CD4-positive, alpha-beta memory T cell (primary cell): Measurements from ENCODE around the gene GALNTL6. TPM values are rescaled to one million over a fixed set of nuclear protein-coding genes. Genes with fewer than 3 reads are reported as not detected.
"Not testable (repeated sequence)": the region's sequence is repeated elsewhere in the genome, so short reads cannot be mapped to it uniquely, and the experiment has no call there.

Experiments used
- CTCF ChIA-PET: fragments of 350-600 bp; sonication (Branson Sonifier 250); formaldehyde crosslinking; loops from one replicate; lab custom pipeline; 2021; ENCODE audit warnings: inconsistent platforms; ENCODE audit not compliant: partially characterized antibody; lab: Charles Lee
- POLR2A ChIA-PET: fragments of 350-600 bp; sonication (Branson Sonifier 250); formaldehyde crosslinking; loops from one replicate; lab custom pipeline; 2021; ENCODE audit not compliant: partially characterized antibody; lab: Charles Lee
- DNase-seq, 5 donors: peaks; one replicate each; pipeline versions ENCODE4 v3.0.0 to v3.0.0-alpha.2; 2020 to 2022; ENCODE audit warnings: mixed read lengths in 1 of 5
- H3K27ac ChIP-seq: one replicate; pipeline ENCODE4 v1.7.0; 2013; ENCODE audit warnings: low read depth, low read length
- H3K27me3 ChIP-seq: 2 replicates; pipeline ENCODE4 v1.7.0; 2013; ENCODE audit warnings: mild to moderate bottlenecking, low read length, moderate library complexity; ENCODE audit not compliant: insufficient read depth
- H3K36me3 ChIP-seq: 2 replicates; pipeline ENCODE4 v1.7.0; 2013; ENCODE audit warnings: mild to moderate bottlenecking, low read length, moderate library complexity; ENCODE audit not compliant: insufficient read depth
- H3K4me1 ChIP-seq: 2 replicates; pipeline ENCODE4 v1.7.0; 2013; ENCODE audit warnings: mild to moderate bottlenecking, low read length, moderate library complexity; ENCODE audit not compliant: insufficient read depth
- H3K4me3 ChIP-seq, 2 donors: one replicate each; pipeline ENCODE4 v1.7.0; 2013; ENCODE audit warnings: low read length in 2 of 2, mild to moderate bottlenecking in 1 of 2
- H3K9me3 ChIP-seq, 2 donors: one replicate each; pipeline ENCODE4 v1.7.0; 2013; ENCODE audit warnings: low read length in 2 of 2, control low read depth in 1 of 2; ENCODE audit not compliant: control insufficient read depth in 1 of 2
- H3K27ac Mint-ChIP-seq, 7 donors: one replicate each; pipeline ENCODE4 v1.8.0; 2020 to 2021; ENCODE audit warnings: mixed read lengths in 7 of 7, mild to moderate bottlenecking in 6 of 7, inconsistent platforms in 3 of 7, moderate library complexity in 3 of 7
- H3K27me3 Mint-ChIP-seq, 2 donors: one replicate each; pipeline ENCODE4 v1.8.0; 2020 to 2021; ENCODE audit warnings: mixed read lengths in 2 of 2
- H3K36me3 Mint-ChIP-seq, 2 donors: one replicate each; pipeline ENCODE4 v1.8.0; 2020 to 2021; ENCODE audit warnings: mixed read lengths in 2 of 2, inconsistent platforms in 1 of 2, mild to moderate bottlenecking in 1 of 2
- H3K4me1 Mint-ChIP-seq, 4 donors: one replicate each; pipeline ENCODE4 v1.8.0; 2020 to 2021; ENCODE audit warnings: mixed read lengths in 4 of 4, mild to moderate bottlenecking in 1 of 4
- H3K4me3 Mint-ChIP-seq, 8 donors: one replicate each; pipeline ENCODE4 v1.8.0; 2020 to 2021; ENCODE audit warnings: mixed read lengths in 8 of 8, mild to moderate bottlenecking in 7 of 8, moderate library complexity in 6 of 8, inconsistent platforms in 3 of 8
- H3K9me3 Mint-ChIP-seq, 8 donors: one replicate each; pipeline ENCODE4 v1.8.0; 2020 to 2021; ENCODE audit warnings: mixed read lengths in 8 of 8, mild to moderate bottlenecking in 5 of 8, inconsistent platforms in 3 of 8, moderate library complexity in 1 of 8
- intact Hi-C: fragments of 100-400 bp; cut with micrococcal nuclease; formaldehyde crosslinking; loops from one replicate; pipeline ENCODE4 v1.15.1; 2023
- polyA plus RNA-seq, 2 donors: library from polyadenylated mRNA; unstranded; fragments of 300-500 nt; fragmentation: Illumina TruSeq; gene quantifications; one replicate each; pipeline ENCODE4 v1.2.3, GENCODE V29; 2021
- total RNA-seq, 2 experiments: library from RNA; stranded (reverse); gene quantifications; one replicate each; pipeline ENCODE4 v1.2.3, GENCODE V29; 2021

Gene GALNTL6
- total and polyA plus RNA-seq, 4 experiments from 2014 or later = not detected

- Histone ChIP-seq H3K27ac (no peak overlapping the region), H3K4me3 (no peak overlapping the region), H3K36me3 (no peaks in the 10 kb centered on the region), H3K9me3 (no peaks in the 10 kb centered on the region), H3K4me1 (no peaks in the 10 kb centered on the region), H3K27me3 (no peaks in the 10 kb centered on the region)
- intact Hi-C loops = no loop called here
- Mint-ChIP-seq H3K9me3 (peaks cover 0 to 7% (median 1%) of the 10 kb centered on the region in 8 donors), H3K36me3 (no peaks in the 10 kb centered on the region), H3K27me3 (peaks cover 11 to 22% of the 10 kb centered on the region in 2 donors), H3K4me1 (peaks cover 0 to 2% (median 0%) of the 10 kb centered on the region in 4 donors), H3K4me3 (no peak overlapping the region), H3K27ac (no peak overlapping the region)
- ChIA-PET CTCF (interaction anchor here (1.0 to 2.1 kb wide), 2 partner anchors 13 to 216 kb away, joined by 3 to 6 read pairs; no protein-coding TSS in a partner anchor), POLR2A (no interaction called here)
- DNase-seq = no peak
Measured at GRCh38 chr4:173041482-173041881, 1228.3 kb downstream of the GALNTL6 start.

- H3K36me3 Mint-ChIP-seq, H3K4me3 ChIP-seq, H3K27ac ChIP-seq, POLR2A ChIA-PET, H3K9me3 Mint-ChIP-seq, H3K4me3 Mint-ChIP-seq, DNase-seq, H3K9me3 ChIP-seq, H3K36me3 ChIP-seq, intact Hi-C loops, H3K4me1 ChIP-seq, H3K27ac Mint-ChIP-seq, H3K4me1 Mint-ChIP-seq, H3K27me3 ChIP-seq: not testable (repeated sequence)
- H3K27me3 Mint-ChIP-seq = peaks cover 11 to 22% of the 10 kb centered on the region in 2 donors
- CTCF ChIA-PET = interaction anchor here (2.1 kb wide), 1 partner anchor 12 kb away, joined by 6 read pairs; no protein-coding TSS in a partner anchor
Measured at GRCh38 chr4:173042139-173042538, 1228.9 kb downstream of the GALNTL6 start.

- H3K9me3 ChIP-seq = no peaks in the 10 kb centered on the region
- H3K4me3 ChIP-seq = no peak overlapping the region
- H3K27ac ChIP-seq = no peak overlapping the region
- H3K27ac Mint-ChIP-seq = no peak overlapping the region
- H3K9me3 Mint-ChIP-seq = peaks cover 0 to 7% (median 1%) of the 10 kb centered on the region in 8 donors
- H3K36me3 ChIP-seq = no peaks in the 10 kb centered on the region
- H3K27me3 Mint-ChIP-seq = peaks cover 7 to 15% of the 10 kb centered on the region in 2 donors
- no peak overlapping the region for H3K4me3 Mint-ChIP-seq
- ChIA-PET POLR2A (no interaction called here), CTCF (no interaction called here)
- H3K4me1 Mint-ChIP-seq = peaks cover 0 to 2% (median 0%) of the 10 kb centered on the region in 4 donors
- no peaks in the 10 kb centered on the region for H3K4me1 ChIP-seq
- intact Hi-C loops = no loop called here
- H3K36me3 Mint-ChIP-seq = no peaks in the 10 kb centered on the region
- DNase-seq = no peak
- H3K27me3 ChIP-seq = no peaks in the 10 kb centered on the region
Measured at GRCh38 chr4:173044340-173044739, 1231.1 kb downstream of the GALNTL6 start.

GRCh38 chr4:173045571-173045970 is 1232.4 kb downstream of the GALNTL6 start:
- Histone ChIP-seq H3K9me3 (no peaks in the 10 kb centered on the region), H3K27me3 (no peaks in the 10 kb centered on the region), H3K4me3 (no peak overlapping the region), H3K36me3 (no peaks in the 10 kb centered on the region), H3K4me1 (no peaks in the 10 kb centered on the region), H3K27ac (no peak overlapping the region)
- ChIA-PET CTCF (no interaction called here), POLR2A (no interaction called here)
- Mint-ChIP-seq H3K36me3 (no peaks in the 10 kb centered on the region), H3K27me3 (peaks cover 7 to 13% of the 10 kb centered on the region in 2 donors), H3K4me1 (no peaks in the 10 kb centered on the region), H3K4me3 (no peak overlapping the region), H3K9me3 (peaks cover 0 to 7% (median 1%) of the 10 kb centered on the region in 8 donors), H3K27ac (no peak overlapping the region)
- intact Hi-C loops = no loop called here
- DNase-seq = no peak

GRCh38 chr4:173046144-173046543 is 1232.9 kb downstream of the GALNTL6 start:
- POLR2A ChIA-PET = no interaction called here
- intact Hi-C loops = no loop called here
- no peak overlapping the region for H3K4me3 Mint-ChIP-seq

GRCh38 chr4:173046818-173047217 is 1233.6 kb downstream of the GALNTL6 start:
- H3K4me3 ChIP-seq = no peak overlapping the region
- no peaks in the 10 kb centered on the region for H3K36me3 ChIP-seq
- H3K36me3 Mint-ChIP-seq = no peaks in the 10 kb centered on the region
- no peaks in the 10 kb centered on the region for H3K4me1 Mint-ChIP-seq
- peaks cover 8 to 14% of the 10 kb centered on the region in 2 donors for H3K27me3 Mint-ChIP-seq
- CTCF ChIA-PET = interaction anchor here (1.4 kb wide), 1 partner anchor 33 kb away, joined by 5 read pairs; no protein-coding TSS in a partner anchor
- no peaks in the 10 kb centered on the region for H3K9me3 ChIP-seq
- POLR2A ChIA-PET = no interaction called here
- no peaks in the 10 kb centered on the region for H3K27me3 ChIP-seq
- no peak for DNase-seq
- no peak overlapping the region for H3K27ac ChIP-seq
- no peak overlapping the region for H3K4me3 Mint-ChIP-seq
- peaks cover 0 to 7% (median 1%) of the 10 kb centered on the region in 8 donors for H3K9me3 Mint-ChIP-seq
- no peaks in the 10 kb centered on the region for H3K4me1 ChIP-seq
- H3K27ac Mint-ChIP-seq = no peak overlapping the region
- intact Hi-C loops = no loop called here

More at GRCh38 chr4:173046144-173046543, 1232.9 kb downstream of the GALNTL6 start:
- Mint-ChIP-seq H3K4me1 (no peaks in the 10 kb centered on the region), H3K36me3 (no peaks in the 10 kb centered on the region), H3K9me3 (peaks cover 0 to 7% (median 1%) of the 10 kb centered on the region in 8 donors), H3K27me3 (peaks cover 10 to 16% of the 10 kb centered on the region in 2 donors), H3K27ac (no peak overlapping the region)
- Histone ChIP-seq H3K4me3 (no peak overlapping the region), H3K27me3 (no peaks in the 10 kb centered on the region), H3K36me3 (no peaks in the 10 kb centered on the region), H3K4me1 (no peaks in the 10 kb centered on the region), H3K27ac (no peak overlapping the region), H3K9me3 (no peaks in the 10 kb centered on the region)
- no peak for DNase-seq
- CTCF ChIA-PET = no interaction called here

- no peaks in the 10 kb centered on the region for H3K36me3 Mint-ChIP-seq
- Histone ChIP-seq H3K36me3 (no peaks in the 10 kb centered on the region), H3K27me3 (peaks cover 4% of the 10 kb centered on the region), H3K9me3 (no peaks in the 10 kb centered on the region), H3K4me3 (no peak overlapping the region), H3K4me1 (no peaks in the 10 kb centered on the region), H3K27ac (no peak overlapping the region)
- H3K27ac Mint-ChIP-seq = no peak overlapping the region
- no peak for DNase-seq
- no peaks in the 10 kb centered on the region for H3K4me1 Mint-ChIP-seq
- POLR2A ChIA-PET = no interaction called here
- H3K9me3 Mint-ChIP-seq = no peaks in the 10 kb centered on the region
- peaks cover 5 to 8% of the 10 kb centered on the region in 2 donors for H3K27me3 Mint-ChIP-seq
- no peak overlapping the region for H3K4me3 Mint-ChIP-seq
- intact Hi-C loops = no loop called here
- CTCF ChIA-PET = no interaction called here
Measured at GRCh38 chr4:173051232-173051631, 1238.0 kb downstream of the GALNTL6 start.
